ENCODE data around the gene NKAIN4.

Gene NKAIN4

GRCh38 chr20:63296531-63297299 lies 42.5 kb upstream of the NKAIN4 start:
- H3K4me3 ChIP-seq (ENCODE audit: low read depth, low read length): no peak overlapping the region
- no peak for TF ChIP-seq CTCF (IDR thresholded peaks at IDR 0.05; ENCODE audit: borderline replicate concordance, insufficient read depth, low read depth, low read length)

- no peak for TF ChIP-seq CTCF (IDR thresholded peaks at IDR 0.05; ENCODE audit: borderline replicate concordance, insufficient read depth, low read depth, low read length)
- H3K4me3 ChIP-seq (ENCODE audit: low read depth, low read length): no peak overlapping the region
Observed at GRCh38 chr20:63295846-63296245, 41.6 kb upstream of the NKAIN4 start.

DNA sequence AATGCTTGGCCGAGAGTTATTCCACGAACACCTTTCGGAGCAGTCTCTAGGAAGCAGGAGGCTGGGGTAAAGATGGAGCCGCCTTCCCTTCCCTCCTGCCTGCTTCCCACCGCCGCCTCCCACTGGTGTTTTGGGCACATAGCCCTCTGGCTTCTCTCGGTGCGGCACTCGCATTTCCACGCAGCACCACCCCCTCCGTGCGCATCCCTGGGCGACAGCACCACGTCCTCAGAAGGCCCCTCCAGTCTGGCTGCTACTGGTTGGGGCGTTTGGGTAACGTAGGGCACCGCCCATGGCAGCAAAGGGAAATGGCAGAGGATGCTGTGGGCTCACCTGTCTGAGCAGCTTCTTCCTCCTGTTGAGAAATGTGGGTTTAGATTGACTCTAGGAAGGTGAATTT lies 41.2 kb upstream of the NKAIN4 start:
- TF ChIP-seq CTCF (IDR thresholded peaks at IDR 0.05; ENCODE audit: borderline replicate concordance, insufficient read depth, low read depth, low read length): no peak
- no peak overlapping the region for H3K4me3 ChIP-seq (ENCODE audit: low read depth, low read length)

- H3K4me3 ChIP-seq (ENCODE audit: low read depth, low read length): no peak overlapping the region
- TF ChIP-seq CTCF (IDR thresholded peaks at IDR 0.05; ENCODE audit: borderline replicate concordance, insufficient read depth, low read depth, low read length): no peak
Observed at GRCh38 chr20:63295018-63295417, 40.8 kb upstream of the NKAIN4 start.

DNA sequence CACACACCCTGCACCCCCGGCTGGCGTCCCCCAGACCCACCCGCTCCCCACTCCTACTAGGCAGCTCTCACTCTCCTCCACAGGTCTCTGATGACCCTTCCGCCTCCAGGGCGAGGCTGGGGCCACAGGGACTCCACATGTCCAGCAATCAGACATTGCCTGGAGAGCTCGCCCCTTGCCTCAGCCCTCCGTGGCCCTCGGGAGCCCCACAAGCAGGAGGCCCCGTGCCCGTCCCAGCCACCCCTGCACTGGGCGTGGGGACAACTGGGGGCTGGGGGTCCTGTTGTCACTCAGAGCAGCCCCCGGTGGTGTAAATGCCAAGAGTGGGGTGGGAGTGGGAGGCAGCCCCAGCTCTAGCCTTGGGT lies 40.3 kb upstream of the NKAIN4 start:
- no peak for TF ChIP-seq CTCF (IDR thresholded peaks at IDR 0.05; ENCODE audit: borderline replicate concordance, insufficient read depth, low read depth, low read length)

DNA sequence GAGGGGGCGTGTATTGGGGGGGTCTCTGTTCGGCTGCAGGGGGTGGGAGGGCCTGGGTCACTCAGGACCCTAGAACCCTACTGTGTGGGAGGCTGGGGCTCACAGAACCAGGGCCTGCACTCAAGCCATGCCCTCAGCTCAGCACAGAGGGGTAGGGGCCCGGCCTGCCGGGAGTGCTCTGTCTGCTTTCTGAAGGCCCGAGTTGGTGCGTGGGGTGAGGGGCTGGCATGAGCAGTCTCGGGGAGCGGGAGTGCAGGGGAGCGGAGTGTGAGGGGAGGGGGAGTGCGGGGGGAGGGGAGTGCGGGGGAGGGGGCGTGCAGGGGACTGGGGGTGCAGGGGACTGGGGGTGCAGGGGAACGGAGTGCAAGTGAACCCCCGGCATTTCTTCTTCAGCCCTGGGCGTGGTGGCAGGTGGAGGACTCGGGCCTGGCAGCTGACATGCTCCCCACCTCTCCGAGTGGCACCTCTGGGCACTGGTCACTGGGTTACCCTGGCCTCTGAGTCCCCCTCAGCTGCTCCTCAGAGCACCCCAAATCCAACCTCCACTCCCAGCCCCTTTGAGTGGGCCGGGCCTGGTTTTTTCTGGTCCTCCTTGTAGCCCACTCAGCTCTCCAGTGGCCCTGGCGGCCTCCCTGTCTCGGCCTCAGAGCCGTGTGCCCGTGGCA lies 39.7 kb upstream of the NKAIN4 start:
- TF ChIP-seq CTCF (IDR thresholded peaks at IDR 0.05; ENCODE audit: borderline replicate concordance, insufficient read depth, low read depth, low read length): no peak
- no peak overlapping the region for H3K4me3 ChIP-seq (ENCODE audit: low read depth, low read length)

More for the DNA sequence above, 40.3 kb upstream of the NKAIN4 start:
- no peak overlapping the region for H3K4me3 ChIP-seq (ENCODE audit: low read depth, low read length)

DNA sequence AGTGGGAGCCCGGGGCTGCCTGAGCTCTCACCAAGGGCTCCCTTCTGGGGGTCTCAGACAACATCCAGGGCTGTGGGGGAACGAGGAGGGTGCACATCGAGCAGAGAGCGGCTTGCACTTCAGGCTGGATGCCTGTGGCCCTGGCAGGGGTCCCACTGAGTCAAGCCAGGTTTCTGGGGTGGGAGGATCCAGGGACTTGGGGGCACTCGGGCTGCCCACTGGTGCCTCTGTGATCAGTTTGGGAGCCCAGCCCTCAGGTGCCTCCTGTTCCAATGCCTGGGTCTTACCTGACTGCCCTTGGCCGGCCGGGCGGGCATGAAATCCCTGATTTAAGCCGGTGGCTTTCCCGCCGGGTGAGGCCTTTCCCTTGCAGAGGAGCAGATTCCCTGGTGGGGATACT lies 39.2 kb upstream of the NKAIN4 start:
- no peak overlapping the region for H3K4me3 ChIP-seq (ENCODE audit: low read depth, low read length)
- no peak for TF ChIP-seq CTCF (IDR thresholded peaks at IDR 0.05; ENCODE audit: borderline replicate concordance, insufficient read depth, low read depth, low read length)

Data from GM12875 (cell line).